ENCODE data around the gene MPPED1.

The MPPED1 gene

GRCh38 chr22:43510281-43511070, 98.7 kb downstream of the MPPED1 start:
- H3K36me3 Mint-ChIP-seq (ENCODE audit: low read depth): no peaks in the 10 kb centered on the region
- no peaks in the 10 kb centered on the region for H3K9me3 Mint-ChIP-seq
- H3K4me3 Mint-ChIP-seq: no peak overlapping the region
- no peaks in the 10 kb centered on the region for H3K4me1 Mint-ChIP-seq
- TF ChIP-seq CTCF (IDR thresholded peaks at IDR 0.05): no peak
- H3K27me3 Mint-ChIP-seq (ENCODE audit: low read depth, poor library complexity): peaks cover 16% of the 10 kb centered on the region
- no peak for DNase-seq
- H3K27ac Mint-ChIP-seq: no peak overlapping the region

- Mint-ChIP-seq H3K27ac (no peak overlapping the region), H3K9me3 (no peaks in the 10 kb centered on the region), H3K4me3 (no peak overlapping the region), H3K36me3 (ENCODE audit: low read depth) (no peaks in the 10 kb centered on the region), H3K27me3 (ENCODE audit: low read depth, poor library complexity) (peaks cover 16% of the 10 kb centered on the region), H3K4me1 (no peaks in the 10 kb centered on the region)
- no peak for DNase-seq
- no peak for TF ChIP-seq CTCF (IDR thresholded peaks at IDR 0.05)
Measured at GRCh38 chr22:43511276-43511910, 99.6 kb downstream of the MPPED1 start.

GRCh38 chr22:43512279-43512678, 100.5 kb downstream of the MPPED1 start:
- H3K4me1 Mint-ChIP-seq: no peaks in the 10 kb centered on the region
- H3K4me3 Mint-ChIP-seq: no peak overlapping the region
- peaks cover 25% of the 10 kb centered on the region for H3K27me3 Mint-ChIP-seq (ENCODE audit: low read depth, poor library complexity)
- TF ChIP-seq CTCF (IDR thresholded peaks at IDR 0.05): no peak
- no peaks in the 10 kb centered on the region for H3K36me3 Mint-ChIP-seq (ENCODE audit: low read depth)
- no peaks in the 10 kb centered on the region for H3K9me3 Mint-ChIP-seq
- no peak for DNase-seq
- H3K27ac Mint-ChIP-seq: no peak overlapping the region

GRCh38 chr22:43514476-43515157, 102.8 kb downstream of the MPPED1 start:
- TF ChIP-seq CTCF (IDR thresholded peaks at IDR 0.05): no peak
- no peak overlapping the region for H3K4me3 Mint-ChIP-seq
- no peaks in the 10 kb centered on the region for H3K9me3 Mint-ChIP-seq
- peaks cover 29% of the 10 kb centered on the region for H3K27me3 Mint-ChIP-seq (ENCODE audit: low read depth, poor library complexity)
- peak overlapping the region; percentile 61 for H3K27ac Mint-ChIP-seq
- DNase-seq: no peak
- H3K4me1 Mint-ChIP-seq: peaks cover 10% of the 10 kb centered on the region
- H3K36me3 Mint-ChIP-seq (ENCODE audit: low read depth): no peaks in the 10 kb centered on the region

GRCh38 chr22:43515411-43515810, 103.6 kb downstream of the MPPED1 start:
- DNase-seq: no peak
- H3K4me1 Mint-ChIP-seq: peaks cover 10% of the 10 kb centered on the region
- no peak for TF ChIP-seq CTCF (IDR thresholded peaks at IDR 0.05)
- H3K27ac Mint-ChIP-seq: no peak overlapping the region
- no peak overlapping the region for H3K4me3 Mint-ChIP-seq
- no peaks in the 10 kb centered on the region for H3K36me3 Mint-ChIP-seq (ENCODE audit: low read depth)
- peaks cover 26% of the 10 kb centered on the region for H3K27me3 Mint-ChIP-seq (ENCODE audit: low read depth, poor library complexity)
- H3K9me3 Mint-ChIP-seq: no peaks in the 10 kb centered on the region
